GM13976 (cell line): ENCODE results near the gene LIM2.

Source experiments
- DNase-seq: peaks from one replicate; pipeline ENCODE4 v3.0.0; 2012; ENCODE audit warnings: low spot score
- in situ Hi-C: fragments of 300-500 bp; cut with MboI; formaldehyde crosslinking; loops from one replicate; pipeline ENCODE4 v1.12.0; 2022; ENCODE audit warnings: low sequenced_read_pairs, mixed read lengths, inconsistent platforms; ENCODE audit not compliant: unreplicated experiment
- TF ChIP-seq, protein P1 (sequence below): IDR thresholded peaks from 2 replicates; pipeline ENCODE4 v1.5.1; 2012; ENCODE audit warnings: borderline replicate concordance, mild to moderate bottlenecking; ENCODE audit not compliant: insufficient read depth; ENCODE audit errors: extremely low read depth, missing control alignments, control extremely low read depth

LIM2 gene

DNA sequence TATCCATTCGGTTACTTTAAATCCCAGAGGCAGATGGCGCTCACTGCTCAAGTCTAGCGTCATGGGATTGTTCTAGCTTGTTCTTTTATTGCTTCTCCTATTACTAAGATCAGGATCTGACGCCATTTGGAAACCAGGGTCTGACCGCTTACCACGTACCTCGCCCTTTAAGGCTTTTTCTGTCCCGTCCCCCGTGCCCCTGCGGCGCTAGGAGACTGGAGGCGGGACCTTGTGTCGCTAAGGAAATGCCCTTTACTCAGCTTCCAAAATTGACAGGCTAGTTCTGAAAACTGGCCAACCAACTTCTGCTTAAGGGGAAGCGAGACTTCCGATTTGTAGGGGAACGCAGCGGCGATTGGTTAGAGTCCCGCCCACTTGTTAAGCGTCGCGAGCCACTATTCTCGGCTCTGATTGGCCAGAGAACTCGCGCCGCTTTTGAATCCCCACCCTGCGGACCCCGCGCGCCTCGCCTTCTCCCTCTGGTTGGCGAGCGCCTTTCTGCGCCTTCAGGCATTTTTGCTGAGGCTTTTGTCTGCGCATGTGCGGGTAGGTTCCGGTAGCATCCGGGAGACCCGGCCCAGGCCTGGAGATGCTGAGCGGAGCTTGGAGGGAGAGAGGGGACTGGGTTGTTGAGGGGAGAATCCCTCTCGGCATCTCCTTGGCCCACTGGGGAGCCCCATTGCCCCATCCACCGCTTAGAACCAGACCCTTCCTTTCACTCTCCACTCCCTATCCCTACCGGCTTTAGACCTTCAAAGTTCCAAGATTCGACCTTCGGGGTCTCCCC is 6.5 kb upstream of the LIM2 start:
- in situ Hi-C loops, result no loop called here
- TF ChIP-seq, protein P1, sequence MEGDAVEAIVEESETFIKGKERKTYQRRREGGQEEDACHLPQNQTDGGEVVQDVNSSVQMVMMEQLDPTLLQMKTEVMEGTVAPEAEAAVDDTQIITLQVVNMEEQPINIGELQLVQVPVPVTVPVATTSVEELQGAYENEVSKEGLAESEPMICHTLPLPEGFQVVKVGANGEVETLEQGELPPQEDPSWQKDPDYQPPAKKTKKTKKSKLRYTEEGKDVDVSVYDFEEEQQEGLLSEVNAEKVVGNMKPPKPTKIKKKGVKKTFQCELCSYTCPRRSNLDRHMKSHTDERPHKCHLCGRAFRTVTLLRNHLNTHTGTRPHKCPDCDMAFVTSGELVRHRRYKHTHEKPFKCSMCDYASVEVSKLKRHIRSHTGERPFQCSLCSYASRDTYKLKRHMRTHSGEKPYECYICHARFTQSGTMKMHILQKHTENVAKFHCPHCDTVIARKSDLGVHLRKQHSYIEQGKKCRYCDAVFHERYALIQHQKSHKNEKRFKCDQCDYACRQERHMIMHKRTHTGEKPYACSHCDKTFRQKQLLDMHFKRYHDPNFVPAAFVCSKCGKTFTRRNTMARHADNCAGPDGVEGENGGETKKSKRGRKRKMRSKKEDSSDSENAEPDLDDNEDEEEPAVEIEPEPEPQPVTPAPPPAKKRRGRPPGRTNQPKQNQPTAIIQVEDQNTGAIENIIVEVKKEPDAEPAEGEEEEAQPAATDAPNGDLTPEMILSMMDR, result no peak
- DNase-seq, result peak; percentile 93

DNA sequence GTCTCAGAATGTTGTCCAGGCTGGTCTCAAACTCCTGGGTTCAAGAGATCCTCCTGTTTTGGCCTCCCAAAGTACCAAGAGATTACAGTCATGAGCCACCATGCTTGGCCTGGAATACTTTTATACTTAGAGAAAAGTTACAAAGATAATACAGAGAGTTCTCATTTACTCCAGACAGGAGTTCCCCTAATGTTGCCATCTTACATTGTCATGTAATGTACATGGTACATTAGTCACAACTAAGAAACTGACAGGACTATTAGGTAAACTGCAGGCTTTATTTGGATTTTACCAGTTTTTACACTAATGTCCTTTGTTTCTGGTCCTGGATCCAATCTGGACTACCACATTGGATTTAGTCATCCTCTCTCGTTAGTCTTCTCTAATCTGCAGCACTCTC is 4.9 kb upstream of the LIM2 start:
- no peak for DNase-seq
- TF ChIP-seq, protein P1, result no peak
- in situ Hi-C loops, result no loop called here

DNA sequence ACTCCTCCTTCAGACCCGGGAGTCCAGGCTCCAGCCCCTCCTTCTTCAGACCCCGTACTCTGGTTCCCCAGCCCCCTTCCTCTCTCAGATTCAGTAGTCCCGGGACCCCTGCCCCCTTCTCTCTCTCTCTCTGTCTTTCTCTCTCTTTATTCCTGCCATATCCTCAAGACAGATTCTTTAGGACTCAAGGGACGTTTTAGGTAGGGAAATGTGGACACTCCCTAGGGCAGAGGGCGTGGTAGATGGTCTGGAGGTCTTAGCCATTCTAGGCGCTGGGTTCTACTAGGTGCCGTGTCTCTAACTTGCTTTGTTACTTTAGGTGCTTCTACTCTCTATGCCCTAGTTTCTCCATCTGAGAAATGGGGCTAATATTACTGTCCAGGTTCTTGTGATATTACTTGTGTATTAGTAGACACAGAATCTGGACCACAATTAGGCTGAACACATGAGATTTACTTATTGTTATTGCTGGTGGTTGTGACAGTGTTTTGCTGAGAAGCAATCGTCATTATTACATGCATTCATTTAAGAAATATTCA is 3.4 kb upstream of the LIM2 start:
- DNase-seq, result no peak
- TF ChIP-seq, protein P1, result no peak
- in situ Hi-C loops, result no loop called here

DNA sequence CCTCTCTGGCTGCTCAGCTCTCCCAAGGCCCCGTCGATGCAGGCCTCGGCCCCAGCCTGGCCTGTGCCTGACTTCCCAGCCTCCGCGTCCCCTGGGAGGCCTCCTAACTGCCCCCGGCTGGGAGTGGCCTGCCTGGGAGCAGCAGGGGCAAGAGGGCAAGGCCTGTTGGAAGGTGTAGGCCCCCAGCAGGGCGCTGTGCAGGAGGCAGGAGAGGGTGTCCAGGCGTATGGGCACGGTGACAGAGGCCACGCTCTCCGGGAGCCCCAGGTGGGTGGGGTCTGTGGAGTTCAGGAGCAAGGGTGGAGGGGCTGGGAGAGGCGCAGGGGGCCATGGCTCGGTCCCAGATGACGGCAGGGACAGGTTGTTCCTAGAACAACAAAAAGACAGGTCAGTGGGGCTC is 1.4 kb upstream of the LIM2 start:
- TF ChIP-seq, protein P1, result no peak
- in situ Hi-C loops, result no loop called here
- DNase-seq, result no peak

DNA sequence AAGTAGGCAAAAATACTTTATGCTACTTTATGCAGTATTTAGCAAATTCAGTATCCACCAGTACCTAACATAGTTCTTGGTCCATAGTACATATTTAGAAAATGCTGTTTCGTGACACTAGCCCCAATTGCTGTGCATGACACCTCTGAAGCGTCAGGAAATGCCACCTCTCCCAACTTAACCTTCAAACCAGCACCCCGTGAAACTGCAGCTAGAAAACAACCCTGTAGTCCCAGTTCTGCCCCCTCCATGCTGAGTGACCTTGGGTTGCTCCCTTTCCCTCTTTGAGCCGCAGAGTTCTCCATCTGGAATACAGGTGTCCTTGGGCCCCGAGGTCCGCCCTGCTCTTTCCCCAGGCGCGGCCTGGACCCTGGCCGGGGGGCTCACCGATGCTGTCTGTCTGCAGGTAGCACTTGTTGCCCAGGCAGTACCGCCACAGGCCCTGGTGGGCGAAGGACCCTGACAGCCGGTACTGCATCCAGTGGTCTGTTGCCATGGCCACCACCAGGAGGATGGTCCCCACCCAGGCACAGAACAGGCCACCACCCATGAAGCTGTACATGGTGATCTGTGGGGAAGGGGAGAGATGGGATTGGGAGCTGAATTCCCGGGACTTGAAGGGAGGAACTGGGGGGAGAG is 773 bp downstream of the LIM2 start:
- TF ChIP-seq, protein P1, result no peak
- in situ Hi-C loops, result no loop called here
- no peak for DNase-seq

DNA sequence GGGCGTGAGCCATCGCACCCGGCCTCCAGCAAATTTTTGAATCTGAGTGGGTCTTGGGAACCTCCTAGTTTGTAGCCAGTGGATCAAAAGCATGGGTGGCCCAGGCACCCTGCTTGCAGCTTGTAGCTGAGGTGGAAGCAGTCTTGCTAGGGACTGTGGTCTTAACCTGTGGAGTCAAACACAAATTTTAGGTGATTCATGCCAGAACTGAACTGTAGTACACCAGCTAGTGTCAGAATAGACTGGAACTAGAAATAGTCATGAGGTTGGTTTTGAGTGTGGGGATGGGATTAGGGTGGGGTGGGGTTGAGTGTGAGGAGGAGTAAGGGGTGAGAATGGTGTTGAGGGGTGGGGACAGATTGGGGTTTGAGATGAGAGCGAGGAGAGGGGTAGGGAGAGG is 5.8 kb downstream of the LIM2 start:
- TF ChIP-seq, protein P1, result no peak
- in situ Hi-C loops, result no loop called here
- DNase-seq, result no peak
